Panc1 (cell line): ENCODE results near the gene APOBEC3A. TPM values are rescaled to one million over a fixed set of nuclear protein-coding genes. Genes with fewer than 3 reads are reported as not detected.
"Not testable (repeated sequence)": the region's sequence is repeated elsewhere in the genome, so short reads cannot be mapped to it uniquely, and the experiment has no call there.

Source experiments
- ATAC-seq: fragments of 200-7000 bp; cut with Tn5 transposase; 2 replicates; pipeline ENCODE4 v1.9.1; 2020; ENCODE audit warnings: mild to moderate bottlenecking, moderate library complexity
- BruUV-seq: library from RNA; stranded (reverse); fragments of 400-500 nt; replicated peaks from 2 replicates; lab custom pipeline; 2021; lab: Mats Ljungman, UMichigan
- CTCF ChIA-PET: fragments of 300-600 bp; sonication (Branson Sonifier 250); formaldehyde crosslinking; loops from one replicate; lab custom pipeline; 2022; ENCODE audit warnings: antibody characterized with exemption; lab: Charles Lee
- POLR2A ChIA-PET: fragments of 300-600 bp; sonication (Branson Sonifier 250); formaldehyde crosslinking; loops from one replicate; lab custom pipeline; 2022; ENCODE audit warnings: antibody characterized with exemption; lab: Charles Lee
- DNase-seq: peaks from one replicate; pipeline ENCODE4 v3.0.0-alpha.2; 2010; ENCODE audit warnings: low read depth, low spot score
- H3K27ac ChIP-seq: 2 replicates; pipeline ENCODE4 v1.5.1; 2011; ENCODE audit warnings: mild to moderate bottlenecking, low read length, inconsistent platforms
- H3K27me3 ChIP-seq: fragments of 200-500 bp; sonication (Bioruptor generic); 2 replicates; pipeline ENCODE4 v1.6.0; 2014; ENCODE audit warnings: low read length, inconsistent platforms; ENCODE audit not compliant: control insufficient read depth, insufficient read depth
- H3K36me3 ChIP-seq: fragments of 200-500 bp; sonication (Bioruptor generic); 2 replicates; pipeline ENCODE4 v1.5.1; 2014; ENCODE audit warnings: inconsistent platforms, mild to moderate bottlenecking, low read length, moderate library complexity; ENCODE audit not compliant: control insufficient read depth, insufficient read depth
- H3K4me1 ChIP-seq: 2 replicates; pipeline ENCODE4 v1.5.1; 2011; ENCODE audit warnings: inconsistent platforms, mild to moderate bottlenecking, low read length, moderate library complexity; ENCODE audit not compliant: control insufficient read depth, insufficient read depth
- H3K4me3 ChIP-seq, 2 experiments: 2 replicates each; pipeline ENCODE4 v1.5.1; 2011 to 2012; ENCODE audit warnings: low read depth in 2 of 2, low read length in 2 of 2, mild to moderate bottlenecking in 2 of 2, inconsistent platforms in 1 of 2, moderate library complexity in 1 of 2
- H3K9me3 ChIP-seq: fragments of 200-500 bp; sonication (Bioruptor generic); 2 replicates; pipeline ENCODE4 v1.5.1; 2014; ENCODE audit warnings: low read depth, mild to moderate bottlenecking, inconsistent platforms, low read length, moderate library complexity; ENCODE audit not compliant: control insufficient read depth, insufficient read depth
- CTCF ChIP-seq: fragments of 450-650 bp; IDR thresholded peaks from 2 replicates; pipeline ENCODE4 v1.5.1; 2017; ENCODE audit warnings: mild to moderate bottlenecking
- POLR2AphosphoS5 ChIP-seq: IDR thresholded peaks from 2 replicates; pipeline ENCODE4 v1.6.1; 2012; ENCODE audit warnings: mild to moderate bottlenecking, low read depth, low read length, moderate library complexity
- REST ChIP-seq, 2 experiments: IDR thresholded peaks; 2 replicates each; pipeline ENCODE4 v1.6.1; 2011 to 2012; ENCODE audit warnings: low read depth in 2 of 2, control low read depth in 1 of 2, low read length in 1 of 2, mild to moderate bottlenecking in 1 of 2, moderate library complexity in 1 of 2; ENCODE audit not compliant: insufficient read depth in 1 of 2
- SIN3A ChIP-seq: IDR thresholded peaks from 2 replicates; pipeline ENCODE4 v1.6.1; 2012; ENCODE audit warnings: low read depth, mild to moderate bottlenecking, low read length, moderate library complexity, borderline replicate concordance; ENCODE audit not compliant: insufficient read depth
- TCF7L2 ChIP-seq: IDR thresholded peaks from 2 replicates; pipeline ENCODE4 v1.6.1; 2011; ENCODE audit warnings: mild to moderate bottlenecking, low read depth, low read length, inconsistent platforms
- in situ Hi-C: cut with HindIII; loops from 2 replicates; pipeline ENCODE4 v1.10.0; 2016; ENCODE audit warnings: low sequenced_read_pairs, low pct_unique_long_range_greater_than_20kb
- intact Hi-C: fragments of 100-400 bp; cut with micrococcal nuclease; formaldehyde crosslinking; loops from one replicate; pipeline ENCODE4 v1.10.0; 2022; ENCODE audit not compliant: unreplicated experiment
- total RNA-seq: library from RNA; stranded (reverse); gene quantifications from one replicate; pipeline ENCODE4 v1.2.1, GENCODE V29; 2021; ENCODE audit not compliant: unreplicated experiment

APOBEC3A gene
- total RNA-seq, 1 experiment from 2014 or later, result not detected

GRCh38 chr22:38956551-38956950, 858 bp upstream of the APOBEC3A start:
- Histone ChIP-seq H3K27me3 (0 out of 2 replicates have a peak, but pooled peaks cover 2% of the 10 kb centered on the region), H3K9me3 (no peaks in the 10 kb centered on the region), H3K27ac (no peak overlapping the region), H3K4me1 (no peaks in the 10 kb centered on the region), H3K4me3 (no peak overlapping the region), H3K36me3 (no peaks in the 10 kb centered on the region)
- intact Hi-C loops (no loop called here), in situ Hi-C loops (no loop called here)
- ATAC-seq (no peak), DNase-seq (no peak)
- no TSS peak for BruUV-seq
- ChIA-PET CTCF (no interaction called here), POLR2A (no interaction called here)
- TF ChIP-seq SIN3A (no peak), CTCF (no peak), POLR2AphosphoS5 (no peak)

GRCh38 chr22:38957808-38958650, 620 bp downstream of the APOBEC3A start:
- no peaks in the 10 kb centered on the region for H3K36me3 ChIP-seq
- no peaks in the 10 kb centered on the region for H3K4me1 ChIP-seq
- no peak overlapping the region for H3K27ac ChIP-seq
- DNase-seq, result no peak
- ChIA-PET CTCF (interaction anchor here (0.8 kb wide), 1 partner anchor 30 kb away, joined by 3 read pairs; no protein-coding TSS in a partner anchor), POLR2A (no interaction called here)
- in situ Hi-C loops (no loop called here), intact Hi-C loops (no loop called here)
- no peaks in the 10 kb centered on the region for H3K9me3 ChIP-seq
- H3K4me3 ChIP-seq, result no peak overlapping the region
- no TSS peak for BruUV-seq
- 0 out of 2 replicates have a peak, but pooled peaks cover 2% of the 10 kb centered on the region for H3K27me3 ChIP-seq
- ATAC-seq, result no peak
- TF ChIP-seq POLR2AphosphoS5 (no peak), REST (IDR thresholded peaks at IDR 0.05; ENCODE audit: insufficient read depth in 1 of 2, low read depth in 2 of 2, low read length in 1 of 2) (no peak), CTCF (no peak), TCF7L2 (no peak), SIN3A (no peak)

GRCh38 chr22:38958651-38958943, 1.2 kb downstream of the APOBEC3A start:
- BruUV-seq, DNase-seq, H3K4me1 ChIP-seq, H3K36me3 ChIP-seq, ATAC-seq, H3K27ac ChIP-seq, intact Hi-C loops, H3K27me3 ChIP-seq, in situ Hi-C loops, CTCF ChIA-PET, H3K4me3 ChIP-seq, H3K9me3 ChIP-seq, POLR2A ChIA-PET: not testable (repeated sequence)
